GM12878 (cell line): ENCODE results near the gene SMG9. TPM values are rescaled to one million over a fixed set of nuclear protein-coding genes. Genes with fewer than 3 reads are reported as not detected.

Source experiments
- ATAC-seq: fragments of 200-7000 bp; cut with Tn5 transposase; 3 replicates; pipeline ENCODE4 v1.9.1; 2020; ENCODE audit warnings: mild to moderate bottlenecking, moderate library complexity
- BruUV-seq: library from RNA; stranded (reverse); fragments of 400-500 nt; replicated peaks from 2 replicates; lab custom pipeline; 2021; lab: Mats Ljungman, UMichigan
- CTCF ChIA-PET: fragments of 300-600 bp; sonication (Branson Sonifier 250); formaldehyde crosslinking; extraction: SDS; loops from one replicate; lab custom pipeline; 2021; ENCODE audit warnings: inconsistent platforms; lab: Yijun Ruan, JAX
- POLR2A ChIA-PET: fragments of 350-600 bp; formaldehyde crosslinking; extraction: SDS; loops from one replicate; lab custom pipeline; 2021; ENCODE audit warnings: inconsistent platforms; lab: Charles Lee
- RAD21 ChIA-PET: fragments of 300-600 bp; sonication (Branson Sonifier 250); formaldehyde crosslinking; loops from one replicate; lab custom pipeline; 2023; ENCODE audit warnings: antibody characterized with exemption; ENCODE audit not compliant: unreplicated experiment; lab: Charles Lee
- SMC1A ChIA-PET: fragments of 300-600 bp; sonication (Branson Sonifier 250); formaldehyde crosslinking; loops from one replicate; lab custom pipeline; 2023; ENCODE audit not compliant: unreplicated experiment, uncharacterized antibody; lab: Charles Lee
- DNase-seq: peaks from one replicate; pipeline ENCODE4 v3.0.0-alpha.2; 2011; ENCODE audit warnings: low read depth, low spot score
- FAIRE-seq: peaks from 3 replicates; lab custom pipeline; 2011; peaks lifted over from hg19 to GRCh38; lab: Jason Lieb, UNC
- H2AFZ ChIP-seq: 2 replicates; pipeline ENCODE4 v1.6.0; 2011; ENCODE audit warnings: low read depth, low read length, control low read depth; ENCODE audit not compliant: control insufficient read depth
- H3K27ac ChIP-seq: 2 replicates; pipeline ENCODE4 v1.5.1; 2011; ENCODE audit warnings: control low read depth; ENCODE audit not compliant: control insufficient read depth, insufficient read depth
- H3K27me3 ChIP-seq, 2 experiments: replicated peaks in 1 of 2; 2 replicates each; pipeline versions ENCODE4 v1.6.0 to v1.6.1; 2011; ENCODE audit warnings: low read length in 1 of 2; ENCODE audit not compliant: control insufficient read depth in 2 of 2, insufficient read depth in 2 of 2
- H3K36me3 ChIP-seq, 2 experiments: 2 replicates each; pipeline ENCODE4 v1.5.1; 2011; ENCODE audit warnings: low read length in 1 of 2; ENCODE audit not compliant: control insufficient read depth in 2 of 2, insufficient read depth in 2 of 2
- H3K4me1 ChIP-seq: 2 replicates; pipeline ENCODE4 v1.6.1; 2011; ENCODE audit warnings: mild to moderate bottlenecking, low read length, moderate library complexity, mixed read lengths; ENCODE audit not compliant: control insufficient read depth, insufficient read depth
- H3K4me2 ChIP-seq: 2 replicates; pipeline ENCODE4 v1.6.0; 2011; ENCODE audit warnings: control low read depth; ENCODE audit not compliant: control insufficient read depth, insufficient read depth
- H3K4me3 ChIP-seq: fragments of 200-600 bp; sonication (generic); 2 replicates; pipeline ENCODE4 v1.5.1; 2016
- H3K79me2 ChIP-seq: 2 replicates; pipeline ENCODE4 v1.6.0; 2011; ENCODE audit warnings: low read length; ENCODE audit not compliant: control insufficient read depth, insufficient read depth
- H3K9ac ChIP-seq: 2 replicates; pipeline ENCODE4 v1.8.0; 2011; ENCODE audit warnings: low read length, control low read depth, mixed read lengths; ENCODE audit not compliant: control insufficient read depth, insufficient read depth
- H3K9me3 ChIP-seq: replicated peaks from 3 replicates; pipeline ENCODE4 v1.5.1; 2011; ENCODE audit warnings: mild to moderate bottlenecking, low read length; ENCODE audit not compliant: control insufficient read depth, insufficient read depth
- H4K20me1 ChIP-seq: 2 replicates; pipeline ENCODE4 v1.6.0; 2011; ENCODE audit not compliant: control insufficient read depth, insufficient read depth
- BCLAF1 ChIP-seq: fragments of 450-650 bp; IDR thresholded peaks from 2 replicates; pipeline ENCODE4 v1.6.1; 2017; ENCODE audit warnings: antibody characterized with exemption, mild to moderate bottlenecking, moderate library complexity
- BRCA1 ChIP-seq: IDR thresholded peaks from 2 replicates; pipeline ENCODE4 v1.6.1; 2011; ENCODE audit warnings: low read depth, low read length, improper control_type of control experiment
- CREB1 ChIP-seq: IDR thresholded peaks from 2 replicates; pipeline ENCODE4 v1.6.1; 2012; ENCODE audit warnings: low read depth, mild to moderate bottlenecking, inconsistent platforms
- EGR1 ChIP-seq, 2 experiments: IDR thresholded peaks; 1 replicate in 1 of 2; 2 replicates in 1 of 2; pipeline ENCODE4 v1.6.1; 2011 to 2012; ENCODE audit warnings: low read depth in 2 of 2, low read length in 2 of 2, borderline replicate concordance in 1 of 2, mild to moderate bottlenecking in 1 of 2, moderate library complexity in 1 of 2
- ETV6 ChIP-seq, 2 experiments: fragments of 450-650 bp in 1 of 2; IDR thresholded peaks in 1 of 2; conservative IDR thresholded peaks in 1 of 2; 2 replicates each; pipeline ENCODE4 v1.6.1; 2014; ENCODE audit warnings: antibody characterized with exemption in 1 of 2, borderline replicate concordance in 1 of 2, low read depth in 1 of 2, mild to moderate bottlenecking in 1 of 2, moderate library complexity in 1 of 2
- HSF1 ChIP-seq: fragments of 150-350 bp; IDR thresholded peaks from 2 replicates; pipeline ENCODE4 v1.6.1; 2014; ENCODE audit warnings: mild to moderate bottlenecking, low read depth, low read length
- JUNB ChIP-seq: IDR thresholded peaks from 2 replicates; pipeline ENCODE4 v1.6.1; 2016; ENCODE audit warnings: antibody characterized with exemption, mild to moderate bottlenecking
- MYC ChIP-seq: IDR thresholded peaks from 2 replicates; pipeline ENCODE4 v1.6.1; 2011; ENCODE audit warnings: mild to moderate bottlenecking, low read length, moderate library complexity, inconsistent platforms; ENCODE audit not compliant: insufficient read depth, insufficient replicate concordance, insufficient read length, severe bottlenecking
- SRF ChIP-seq, 2 experiments: IDR thresholded peaks; 2 replicates each; pipeline ENCODE4 v1.6.1; 2011; ENCODE audit warnings: low read depth in 2 of 2, low read length in 2 of 2, mild to moderate bottlenecking in 1 of 2, moderate library complexity in 1 of 2
- SUZ12 ChIP-seq: fragments of 200-600 bp; sonication (generic); IDR thresholded peaks from one replicate; pipeline ENCODE4 v1.6.1; 2018; ENCODE audit warnings: antibody characterized with exemption, mild to moderate bottlenecking; ENCODE audit not compliant: unreplicated experiment
- TCF12 ChIP-seq: IDR thresholded peaks from 2 replicates; pipeline ENCODE4 v1.6.1; 2011; ENCODE audit warnings: low read depth, mild to moderate bottlenecking, low read length
- ZBTB4 ChIP-seq: fragments of 450-650 bp; formaldehyde crosslinking; IDR thresholded peaks from 2 replicates; pipeline ENCODE4 v1.4.0; 2022; ENCODE audit warnings: mild to moderate bottlenecking, moderate library complexity
- WGBS: methylation state at CpG from one replicate; pipeline ENCODE4 v1.1.6; 2016; ENCODE audit warnings: low lambda C conversion rate; ENCODE audit not compliant: insufficient replicate concordance, insufficient coverage; ENCODE audit errors: missing lambda C conversion rate; 5-methylcytosine and 5-hydroxymethylcytosine counted together
- in situ Hi-C: fragments of 300-500 bp; cut with MboI; formaldehyde crosslinking; loops from 9 replicates; pipeline ENCODE4 v1.14.3; 2018; ENCODE audit warnings: mixed read lengths
- intact Hi-C: fragments of 100-400 bp; cut with micrococcal nuclease; formaldehyde crosslinking; loops from one replicate; pipeline ENCODE4 v1.14.2; 2022; ENCODE audit not compliant: unreplicated experiment
- polyA plus RNA-seq, 11 experiments: library from polyadenylated mRNA; depleted of rRNA in 4 of 11; unstranded in 6 of 11; stranded (reverse) in 5 of 11; fragments of >200 nt; fragmentation: Nextera tagmentation in 4 of 11; fragmentation: Illumina TruSeq in 1 of 11; extraction: Ambion mirVana in 4 of 11; extraction: Trizol in 1 of 11; gene quantifications; 1 replicate in 1 of 11; 2 replicates in 10 of 11; pipeline versions ENCODE4 v1.2.1 to v1.2.3, GENCODE V29; 2011 to 2016; ENCODE audit warnings: inconsistent platforms in 2 of 11, missing spikeins in 2 of 11, low read depth in 1 of 11
- total RNA-seq, 4 experiments: library from RNA; depleted of rRNA in 3 of 4; stranded (reverse); fragments of >200 nt in 3 of 4; fragmentation: Illumina TruSeq in 1 of 4; extraction: Trizol in 1 of 4; gene quantifications; 2 replicates each; pipeline versions ENCODE4 v1.2.1 to v1.2.3, GENCODE V29; 2013 to 2021

SMG9 gene
- total and polyA plus RNA-seq, 10 of the 15 experiments (the other 5 are each of a cell fraction or from before 2014, with no cell fraction given), result 0.69 to 52.2 (median 28.1) TPM

GRCh38 chr19:43799502-43800142 is 44.9 kb upstream of the SMG9 start:
- in situ Hi-C loops (loop anchor here (10.0 kb wide), 1 partner anchor 355 kb away; no protein-coding TSS in a partner anchor), intact Hi-C loops (no loop called here)
- Histone ChIP-seq H2AFZ (no peak overlapping the region), H3K9me3 (no peaks in the 10 kb centered on the region; the same call in 2 of the 3 replicates), H4K20me1 (0 out of 2 replicates have a peak, but pooled peaks cover 2% of the 10 kb centered on the region), H3K36me3 (no peaks in the 10 kb centered on the region), H3K9ac (no peak overlapping the region), H3K4me1 (peaks cover 4% of the 10 kb centered on the region), H3K4me3 (no peak overlapping the region), H3K27me3 (no peaks in the 10 kb centered on the region), H3K79me2 (no peaks in the 10 kb centered on the region), H3K4me2 (no peak overlapping the region), H3K27ac (no peak overlapping the region)
- 55% methylated on average over 6 of the region's 6 CpGs for WGBS
- SMC1A ChIA-PET, result interaction anchor here (1.1 kb wide), 1 partner anchor 17 kb away, joined by 3 read pairs; no protein-coding TSS in a partner anchor
- no peak for FAIRE-seq
- BruUV-seq, result no TSS peak
- DNase-seq, result no peak
- CTCF ChIA-PET, result interaction anchor here (0.6 to 1.0 kb wide), 2 partner anchors 9 to 10 kb away, joined by 3 read pairs; no protein-coding TSS in a partner anchor
- peak; percentile 38; the same call in 2 of the 3 replicates for ATAC-seq
- RAD21 ChIA-PET, result no interaction called here
- POLR2A ChIA-PET, result no interaction called here
- no peak for TF ChIP-seq TCF12
- no peak for TF ChIP-seq CREB1
- no peak for TF ChIP-seq BRCA1
- TF ChIP-seq HSF1, result no peak
- no peak for TF ChIP-seq SRF (IDR thresholded peaks at IDR 0.05; ENCODE audit: low read depth in 2 of 2, low read length in 2 of 2)
- no peak for TF ChIP-seq EGR1 (IDR thresholded peaks at IDR 0.05; ENCODE audit: borderline replicate concordance in 1 of 2, low read depth in 2 of 2, low read length in 2 of 2)
- no peak for TF ChIP-seq ETV6 (conservative IDR thresholded peaks at IDR 0.05 in 1 of 2, IDR thresholded peaks at IDR 0.05 in 1 of 2; ENCODE audit: borderline replicate concordance in 1 of 2, low read depth in 1 of 2)
- TF ChIP-seq MYC, result no peak
- TF ChIP-seq JUNB, result no peak
- no peak for TF ChIP-seq BCLAF1
- no peak for TF ChIP-seq SUZ12
- no peak for TF ChIP-seq ZBTB4 (CRISPR knock-in tag)
